GM12865 (cell line): ENCODE measurements around the gene RPN2.

Experiments
- DNase-seq: peaks from one replicate; pipeline ENCODE4 v3.0.0; 2010; ENCODE audit warnings: low read depth
- H3K4me3 ChIP-seq: 2 replicates; pipeline ENCODE4 v1.5.1; 2011; ENCODE audit warnings: mild to moderate bottlenecking, low read depth, low read length, control low read depth
- TF ChIP-seq, protein P1 (sequence below): IDR thresholded peaks from 2 replicates; pipeline ENCODE4 v1.5.1; 2011; ENCODE audit warnings: low read length, control low read depth, low read depth, inconsistent platforms; ENCODE audit not compliant: insufficient read depth; ENCODE audit errors: missing control alignments

Gene RPN2

DNA sequence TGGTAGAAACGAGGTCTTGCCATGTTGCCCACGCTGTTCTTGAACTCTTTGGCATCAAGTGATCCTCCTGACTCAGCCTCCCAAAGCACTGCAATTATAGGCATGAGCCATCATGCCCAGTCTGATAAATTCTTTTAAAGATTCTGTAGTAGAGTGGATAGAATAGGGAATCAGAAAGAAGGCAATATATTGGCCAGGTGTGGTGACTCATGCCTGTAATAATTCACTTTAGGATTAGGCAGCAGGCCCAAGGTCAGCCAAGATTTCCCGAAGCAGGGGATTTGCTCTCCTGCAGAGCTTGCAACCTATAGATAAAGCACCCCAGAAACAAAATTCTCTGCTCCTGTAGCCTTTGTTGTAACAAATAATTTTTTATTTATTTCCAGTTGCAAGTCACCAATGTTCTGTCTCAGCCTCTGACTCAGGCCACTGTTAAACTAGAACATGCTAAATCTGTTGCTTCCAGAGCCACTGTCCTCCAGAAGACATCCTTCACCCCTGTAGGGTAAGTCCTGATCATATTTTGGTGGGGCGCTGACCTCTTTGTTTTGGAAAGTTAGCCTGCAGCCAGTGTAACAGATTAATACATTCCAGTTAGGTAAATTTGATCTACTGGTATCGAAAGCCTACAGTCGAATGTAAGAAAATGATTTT lies 30.7 kb downstream of the RPN2 start:
- DNase-seq, result no peak
- H3K4me3 ChIP-seq, result no peak overlapping the region
- TF ChIP-seq, protein P1, sequence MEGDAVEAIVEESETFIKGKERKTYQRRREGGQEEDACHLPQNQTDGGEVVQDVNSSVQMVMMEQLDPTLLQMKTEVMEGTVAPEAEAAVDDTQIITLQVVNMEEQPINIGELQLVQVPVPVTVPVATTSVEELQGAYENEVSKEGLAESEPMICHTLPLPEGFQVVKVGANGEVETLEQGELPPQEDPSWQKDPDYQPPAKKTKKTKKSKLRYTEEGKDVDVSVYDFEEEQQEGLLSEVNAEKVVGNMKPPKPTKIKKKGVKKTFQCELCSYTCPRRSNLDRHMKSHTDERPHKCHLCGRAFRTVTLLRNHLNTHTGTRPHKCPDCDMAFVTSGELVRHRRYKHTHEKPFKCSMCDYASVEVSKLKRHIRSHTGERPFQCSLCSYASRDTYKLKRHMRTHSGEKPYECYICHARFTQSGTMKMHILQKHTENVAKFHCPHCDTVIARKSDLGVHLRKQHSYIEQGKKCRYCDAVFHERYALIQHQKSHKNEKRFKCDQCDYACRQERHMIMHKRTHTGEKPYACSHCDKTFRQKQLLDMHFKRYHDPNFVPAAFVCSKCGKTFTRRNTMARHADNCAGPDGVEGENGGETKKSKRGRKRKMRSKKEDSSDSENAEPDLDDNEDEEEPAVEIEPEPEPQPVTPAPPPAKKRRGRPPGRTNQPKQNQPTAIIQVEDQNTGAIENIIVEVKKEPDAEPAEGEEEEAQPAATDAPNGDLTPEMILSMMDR, result no peak

GRCh38 chr20:37218441-37218840 lies 39.3 kb downstream of the RPN2 start:
- TF ChIP-seq, protein P1, result no peak
- no peak overlapping the region for H3K4me3 ChIP-seq
- no peak for DNase-seq

- no peak overlapping the region for H3K4me3 ChIP-seq
- TF ChIP-seq, protein P1, result no peak
- DNase-seq, result no peak
Measured at GRCh38 chr20:37218976-37219375, 39.8 kb downstream of the RPN2 start.

- DNase-seq, result no peak
- H3K4me3 ChIP-seq, result no peak overlapping the region
- TF ChIP-seq, protein P1, result no peak
Measured at GRCh38 chr20:37219751-37220668, 40.9 kb downstream of the RPN2 start.

DNA sequence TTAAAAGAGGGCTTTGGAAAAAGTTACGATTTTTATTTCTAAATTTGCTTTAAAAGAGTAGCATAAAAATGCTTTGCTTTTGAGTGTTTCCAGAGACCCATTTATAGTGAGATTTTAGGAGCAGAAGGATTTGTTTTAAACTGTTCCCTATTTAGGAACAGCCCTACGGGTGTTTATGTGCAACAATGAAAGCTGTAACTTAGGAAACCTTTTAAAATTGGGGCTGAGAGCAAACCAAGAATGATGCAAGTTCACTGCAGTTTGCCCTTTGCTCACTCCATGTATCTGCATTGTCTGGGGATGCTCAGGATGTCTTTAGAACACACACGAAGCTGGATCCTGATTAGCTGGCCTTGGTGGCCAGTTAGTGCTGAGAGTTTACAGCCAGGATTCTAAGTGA lies 41.6 kb downstream of the RPN2 start:
- DNase-seq, result no peak
- TF ChIP-seq, protein P1, result no peak
- no peak overlapping the region for H3K4me3 ChIP-seq

DNA sequence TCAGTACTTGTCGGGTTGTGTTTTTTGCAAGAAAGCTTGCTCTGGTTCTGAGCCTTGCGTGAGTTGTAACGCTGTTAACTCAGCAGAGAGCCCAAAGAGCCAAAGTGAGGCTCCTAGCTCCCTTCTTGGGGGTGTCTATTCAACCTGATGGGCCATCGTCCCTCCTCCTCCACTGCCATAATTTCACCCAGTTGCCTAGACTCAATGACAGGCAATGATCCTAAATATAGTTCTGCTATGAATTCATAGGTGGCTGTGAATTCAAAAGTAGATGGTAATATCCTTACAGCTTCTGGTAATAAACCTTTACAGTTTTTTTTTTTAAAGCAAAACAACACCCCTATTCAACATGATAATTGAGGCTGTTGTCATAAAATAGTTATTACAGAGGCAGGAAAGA lies 43.0 kb downstream of the RPN2 start:
- TF ChIP-seq, protein P1, result no peak
- no peak overlapping the region for H3K4me3 ChIP-seq
- DNase-seq, result no peak
